GM18951 (cell line): ENCODE measurements around the gene LIMS2.

Experiments
- POLR2A ChIP-seq: IDR thresholded peaks from 4 replicates; pipeline ENCODE4 v1.6.1; 2011; ENCODE audit warnings: mild to moderate bottlenecking; ENCODE audit not compliant: insufficient read length, insufficient read depth; ENCODE audit errors: extremely low read depth
- in situ Hi-C: fragments of 300-500 bp; cut with MboI; formaldehyde crosslinking; loops from one replicate; pipeline ENCODE4 v1.12.0; 2022; ENCODE audit warnings: low sequenced_read_pairs, mixed read lengths, inconsistent platforms; ENCODE audit not compliant: unreplicated experiment

Gene LIMS2

GRCh38 chr2:127612111-127612822, 63.1 kb downstream of the LIMS2 start:
- in situ Hi-C loops, result no loop called here
- no peak for TF ChIP-seq POLR2A

GRCh38 chr2:127611076-127611925, 64.0 kb downstream of the LIMS2 start:
- no peak for TF ChIP-seq POLR2A
- in situ Hi-C loops, result no loop called here

GRCh38 chr2:127610561-127610960, 64.8 kb downstream of the LIMS2 start:
- TF ChIP-seq POLR2A, result no peak
- in situ Hi-C loops, result no loop called here

- in situ Hi-C loops, result no loop called here
- no peak for TF ChIP-seq POLR2A
Measured at GRCh38 chr2:127609818-127610217, 65.5 kb downstream of the LIMS2 start.

- in situ Hi-C loops, result no loop called here
- no peak for TF ChIP-seq POLR2A
Measured at GRCh38 chr2:127609031-127609751, 66.1 kb downstream of the LIMS2 start.

- in situ Hi-C loops, result no loop called here
- no peak for TF ChIP-seq POLR2A
Measured at GRCh38 chr2:127608061-127609030, 67.0 kb downstream of the LIMS2 start.

GRCh38 chr2:127607399-127607908, 67.9 kb downstream of the LIMS2 start:
- no peak for TF ChIP-seq POLR2A
- in situ Hi-C loops, result no loop called here

- in situ Hi-C loops, result no loop called here
- no peak for TF ChIP-seq POLR2A
Measured at GRCh38 chr2:127606625-127607398, 68.5 kb downstream of the LIMS2 start.

- in situ Hi-C loops, result no loop called here
- TF ChIP-seq POLR2A, result no peak
Measured at GRCh38 chr2:127605691-127606263, 69.6 kb downstream of the LIMS2 start.

GRCh38 chr2:127604986-127605385, 70.3 kb downstream of the LIMS2 start:
- TF ChIP-seq POLR2A, result no peak
- in situ Hi-C loops, result no loop called here

- in situ Hi-C loops, result no loop called here
- no peak for TF ChIP-seq POLR2A
Measured at GRCh38 chr2:127599211-127599610, 76.1 kb downstream of the LIMS2 start.
